Neural progenitor cell (in vitro differentiated cells): ENCODE measurements around the gene PEAK1. TPM values are rescaled to one million over a fixed set of nuclear protein-coding genes. Genes with fewer than 3 reads are reported as not detected.

Source experiments
- DNase-seq: peaks from one replicate; pipeline ENCODE4 v3.0.0-alpha.2; 2016; ENCODE audit warnings: low spot score
- H2AFZ ChIP-seq: fragments of 200-600 bp; sonication (generic); replicated peaks from 2 replicates; pipeline ENCODE4 v1.6.1; 2016; ENCODE audit warnings: antibody characterized with exemption
- H3F3A ChIP-seq: fragments of 200-600 bp; sonication (generic); 2 replicates; pipeline ENCODE4 v1.6.1; 2016; ENCODE audit warnings: antibody characterized with exemption, low read depth
- H3K27ac ChIP-seq: fragments of 200-600 bp; sonication (generic); 2 replicates; pipeline ENCODE4 v1.5.1; 2016; ENCODE audit warnings: mild to moderate bottlenecking
- H3K27me3 ChIP-seq: fragments of 200-600 bp; sonication (generic); 2 replicates; pipeline ENCODE4 v1.6.1; 2016; ENCODE audit warnings: mild to moderate bottlenecking, moderate library complexity
- H3K36me3 ChIP-seq: fragments of 200-600 bp; sonication (generic); 2 replicates; pipeline ENCODE4 v1.5.1; 2016
- H3K4me1 ChIP-seq: fragments of 200-600 bp; sonication (generic); 2 replicates; pipeline ENCODE4 v1.6.1; 2016; ENCODE audit warnings: mixed run types
- H3K4me2 ChIP-seq: fragments of 200-600 bp; sonication (generic); 2 replicates; pipeline ENCODE4 v1.6.1; 2016
- H3K4me3 ChIP-seq: fragments of 200-600 bp; sonication (generic); 2 replicates; pipeline ENCODE4 v1.5.1; 2016
- H3K79me2 ChIP-seq: fragments of 200-600 bp; sonication (generic); 2 replicates; pipeline ENCODE4 v1.6.1; 2016; ENCODE audit warnings: low read depth
- H3K9ac ChIP-seq: fragments of 200-600 bp; sonication (generic); 2 replicates; pipeline ENCODE4 v1.6.1; 2016
- H3K9me3 ChIP-seq: fragments of 200-600 bp; sonication (generic); 2 replicates; pipeline ENCODE4 v1.5.1; 2016; ENCODE audit warnings: low read depth
- H4K20me1 ChIP-seq: fragments of 200-600 bp; sonication (generic); 2 replicates; pipeline ENCODE4 v1.6.1; 2016; ENCODE audit warnings: low read depth
- H3K27ac Mint-ChIP-seq: 3 replicates; pipeline ENCODE4 v1.8.0; 2021; ENCODE audit warnings: mixed read lengths
- H3K27me3 Mint-ChIP-seq: 2 replicates; pipeline ENCODE4 v1.8.0; 2022; ENCODE audit warnings: low read depth, mild to moderate bottlenecking, inconsistent platforms, moderate library complexity, mixed read lengths; ENCODE audit not compliant: insufficient read depth
- H3K36me3 Mint-ChIP-seq: 3 replicates; pipeline ENCODE4 v1.8.0; 2021; ENCODE audit warnings: mixed read lengths
- H3K4me1 Mint-ChIP-seq: 3 replicates; pipeline ENCODE4 v1.8.0; 2021; ENCODE audit warnings: mixed read lengths
- H3K4me3 Mint-ChIP-seq: 3 replicates; pipeline ENCODE4 v1.8.0; 2021; ENCODE audit warnings: mild to moderate bottlenecking, moderate library complexity, mixed read lengths
- H3K9me3 Mint-ChIP-seq: 3 replicates; pipeline ENCODE4 v1.8.0; 2020; ENCODE audit warnings: mixed read lengths
- CTCF ChIP-seq: fragments of 200-600 bp; sonication (generic); IDR thresholded peaks from 2 replicates; pipeline ENCODE4 v1.5.1; 2017; ENCODE audit warnings: antibody characterized with exemption, mild to moderate bottlenecking
- EZH2 ChIP-seq: fragments of 200-600 bp; sonication (generic); IDR thresholded peaks from 2 replicates; pipeline ENCODE4 v1.6.1; 2017; ENCODE audit warnings: antibody characterized with exemption, mild to moderate bottlenecking, moderate library complexity
- EZH2phosphoT487 ChIP-seq: fragments of 200-600 bp; sonication (generic); IDR thresholded peaks from 2 replicates; pipeline ENCODE4 v1.6.1; 2017; ENCODE audit warnings: antibody characterized with exemption
- total RNA-seq: library from RNA; depleted of rRNA; stranded (reverse); fragments of >200 nt; gene quantifications from 2 replicates; pipeline ENCODE4 v1.2.3, GENCODE V29; 2015; ENCODE audit warnings: low replicate concordance

Gene PEAK1
- total RNA-seq, 1 donor from 2014 or later, result 30.9 TPM

GRCh38 chr15:77167406-77167805 lies 252.5 kb downstream of the PEAK1 start:
- no peak overlapping the region for H3K4me3 ChIP-seq
- H2AFZ ChIP-seq, result no peak overlapping the region
- H3K27ac ChIP-seq, result no peak overlapping the region
- H3K36me3 ChIP-seq, result no peaks in the 10 kb centered on the region
- H3K9ac ChIP-seq, result no peak overlapping the region
- Mint-ChIP-seq H3K36me3 (no peaks in the 10 kb centered on the region), H3K27ac (no peak overlapping the region), H3K4me3 (no peak overlapping the region), H3K4me1 (peaks cover 4% of the 10 kb centered on the region), H3K9me3 (no peaks in the 10 kb centered on the region), H3K27me3 (no peaks in the 10 kb centered on the region)
- no peak for TF ChIP-seq EZH2
- no peak for TF ChIP-seq CTCF
- no peak for TF ChIP-seq EZH2phosphoT487
- no peaks in the 10 kb centered on the region for H3F3A ChIP-seq
- H3K4me1 ChIP-seq, result no peaks in the 10 kb centered on the region
- no peaks in the 10 kb centered on the region for H4K20me1 ChIP-seq
- DNase-seq, result no peak
- H3K4me2 ChIP-seq, result no peak overlapping the region
- H3K27me3 ChIP-seq, result no peaks in the 10 kb centered on the region
- H3K79me2 ChIP-seq, result no peaks in the 10 kb centered on the region
- H3K9me3 ChIP-seq, result no peaks in the 10 kb centered on the region

- H3K27ac ChIP-seq, result no peak overlapping the region
- H3K9ac ChIP-seq, result no peak overlapping the region
- no peak for TF ChIP-seq EZH2phosphoT487
- no peak for TF ChIP-seq EZH2
- TF ChIP-seq CTCF, result no peak
- H3K4me1 ChIP-seq, result no peaks in the 10 kb centered on the region
- no peak for DNase-seq
- H3K36me3 ChIP-seq, result no peaks in the 10 kb centered on the region
- H3K27me3 ChIP-seq, result no peaks in the 10 kb centered on the region
- H4K20me1 ChIP-seq, result no peaks in the 10 kb centered on the region
- no peak overlapping the region for H2AFZ ChIP-seq
- no peaks in the 10 kb centered on the region for H3K9me3 ChIP-seq
- H3K4me2 ChIP-seq, result no peak overlapping the region
- H3F3A ChIP-seq, result peaks cover 5% of the 10 kb centered on the region
- no peaks in the 10 kb centered on the region for H3K36me3 Mint-ChIP-seq
- H3K27ac Mint-ChIP-seq, result no peak overlapping the region
- peaks cover 7% of the 10 kb centered on the region for H3K4me1 Mint-ChIP-seq
- H3K4me3 ChIP-seq, result no peak overlapping the region
- H3K27me3 Mint-ChIP-seq, result no peaks in the 10 kb centered on the region
- H3K4me3 Mint-ChIP-seq, result no peak overlapping the region
- no peaks in the 10 kb centered on the region for H3K79me2 ChIP-seq
- no peaks in the 10 kb centered on the region for H3K9me3 Mint-ChIP-seq
Observed at GRCh38 chr15:77163781-77164384, 256.0 kb downstream of the PEAK1 start.

- Mint-ChIP-seq H3K27me3 (no peaks in the 10 kb centered on the region), H3K4me1 (peaks cover 7% of the 10 kb centered on the region), H3K27ac (no peak overlapping the region), H3K4me3 (no peak overlapping the region), H3K9me3 (no peaks in the 10 kb centered on the region), H3K36me3 (no peaks in the 10 kb centered on the region)
- Histone ChIP-seq H3F3A (peaks cover 5% of the 10 kb centered on the region), H3K4me2 (no peak overlapping the region), H3K9me3 (no peaks in the 10 kb centered on the region), H2AFZ (no peak overlapping the region), H4K20me1 (no peaks in the 10 kb centered on the region), H3K4me1 (no peaks in the 10 kb centered on the region), H3K79me2 (no peaks in the 10 kb centered on the region), H3K27me3 (no peaks in the 10 kb centered on the region), H3K9ac (no peak overlapping the region), H3K36me3 (no peaks in the 10 kb centered on the region), H3K4me3 (no peak overlapping the region), H3K27ac (no peak overlapping the region)
- DNase-seq, result no peak
- TF ChIP-seq EZH2phosphoT487, result no peak
- no peak for TF ChIP-seq CTCF
- no peak for TF ChIP-seq EZH2
Observed at GRCh38 chr15:77162872-77163633, 256.9 kb downstream of the PEAK1 start.
